K562 (cell line): Measurements from ENCODE around the gene CD14. TPM values are rescaled to one million over a fixed set of nuclear protein-coding genes. Genes with fewer than 3 reads are reported as not detected.

Experiments used
- ERF ChIP-seq: fragments of 450-650 bp; formaldehyde crosslinking; IDR thresholded peaks from 2 replicates; pipeline ENCODE4 v1.4.0; 2020; ENCODE audit warnings: mild to moderate bottlenecking, mixed read lengths
- FOXK2 ChIP-seq, 2 experiments: fragments of 450-650 bp; IDR thresholded peaks in 1 of 2; conservative IDR thresholded peaks in 1 of 2; 2 replicates each; pipeline ENCODE4 v1.6.1; 2016; ENCODE audit warnings: low read depth in 2 of 2, mild to moderate bottlenecking in 1 of 2
- MLLT1 ChIP-seq, 2 experiments: fragments of 450-650 bp; IDR thresholded peaks; 2 replicates each; pipeline ENCODE4 v1.6.1; 2016
- MYBL2 ChIP-seq, 2 experiments: fragments of 450-650 bp in 1 of 2; sonication (generic) in 1 of 2; formaldehyde crosslinking in 1 of 2; IDR thresholded peaks; 2 replicates each; pipeline versions ENCODE4 v1.6.1 to v1.8.1; 2017 to 2022; ENCODE audit warnings: borderline replicate concordance in 1 of 2, inconsistent platforms in 1 of 2, low read depth in 1 of 2, mild to moderate bottlenecking in 1 of 2, missing genetic modification reagents in 1 of 2, moderate library complexity in 1 of 2
- POLR3A ChIP-seq: IDR thresholded peaks from 2 replicates; pipeline ENCODE4 v1.6.1; 2011; ENCODE audit warnings: borderline replicate concordance, mild to moderate bottlenecking, moderate library complexity; ENCODE audit not compliant: insufficient read length, insufficient read depth; ENCODE audit errors: extremely low read depth
- XRCC4 ChIP-seq: IDR thresholded peaks from one replicate; pipeline ENCODE4 v1.6.1; 2011; ENCODE audit not compliant: insufficient read depth, insufficient read length; ENCODE audit errors: extremely low read depth
- ZNF551 ChIP-seq: fragments of 250-450 bp; sonication (Bioruptor Pico); IDR thresholded peaks from 2 replicates; pipeline ENCODE4 v1.5.0; 2021; ENCODE audit warnings: mild to moderate bottlenecking, moderate library complexity
- polyA plus RNA-seq, 8 experiments: library from polyadenylated mRNA; depleted of rRNA in 4 of 8; stranded (reverse) in 5 of 8; unstranded in 3 of 8; fragments of >200 nt; fragmentation: Nextera tagmentation in 2 of 8; fragmentation: Illumina TruSeq in 1 of 8; extraction: Ambion mirVana in 2 of 8; extraction: Trizol in 1 of 8; gene quantifications; 2 replicates each; pipeline versions ENCODE4 v1.2.1 to v1.2.3, GENCODE V29; 2011 to 2014; ENCODE audit warnings: inconsistent platforms in 1 of 8, missing spikeins in 1 of 8
- total RNA-seq, 7 experiments: library from RNA; depleted of rRNA in 6 of 7; stranded (reverse); fragments of >200 nt in 6 of 7; fragmentation: Illumina TruSeq in 2 of 7; extraction: Trizol in 2 of 7; gene quantifications; 2 replicates each; pipeline versions ENCODE4 v1.2.1 to v1.2.3, GENCODE V29; 2011 to 2021; ENCODE audit warnings: low replicate concordance in 1 of 7
- TF ChIP-seq, protein P1 (sequence below): fragments of 250-450 bp; sonication (Bioruptor Pico); IDR thresholded peaks from 2 replicates; pipeline ENCODE4 v1.4.0; 2020; ENCODE audit warnings: borderline replicate concordance
- TF ChIP-seq, protein P2 (sequence below), 2 experiments: fragments of 450-650 bp; IDR thresholded peaks; 2 replicates each; pipeline ENCODE4 v1.6.1; 2016; ENCODE audit warnings: mild to moderate bottlenecking in 2 of 2, borderline replicate concordance in 1 of 2, low read depth in 1 of 2, moderate library complexity in 1 of 2

CD14 gene
- total and polyA plus RNA-seq, 9 of the 15 experiments (the other 6 are each of a cell fraction or from before 2014, with no cell fraction given): 0.07 to 0.47 (median 0.14) TPM; not detected in 2

- TF ChIP-seq, protein P1, sequence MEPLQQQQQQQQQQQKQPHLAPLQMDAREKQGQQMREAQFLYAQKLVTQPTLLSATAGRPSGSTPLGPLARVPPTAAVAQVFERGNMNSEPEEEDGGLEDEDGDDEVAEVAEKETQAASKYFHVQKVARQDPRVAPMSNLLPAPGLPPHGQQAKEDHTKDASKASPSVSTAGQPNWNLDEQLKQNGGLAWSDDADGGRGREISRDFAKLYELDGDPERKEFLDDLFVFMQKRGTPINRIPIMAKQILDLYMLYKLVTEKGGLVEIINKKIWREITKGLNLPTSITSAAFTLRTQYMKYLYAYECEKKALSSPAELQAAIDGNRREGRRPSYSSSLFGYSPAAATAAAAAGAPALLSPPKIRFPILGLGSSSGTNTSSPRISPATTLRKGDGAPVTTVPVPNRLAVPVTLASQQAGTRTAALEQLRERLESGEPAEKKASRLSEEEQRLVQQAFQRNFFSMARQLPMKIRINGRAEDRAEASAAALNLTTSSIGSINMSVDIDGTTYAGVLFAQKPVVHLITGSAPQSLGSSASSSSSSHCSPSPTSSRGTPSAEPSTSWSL (CRISPR knock-in tag): no peak
- TF ChIP-seq MYBL2 (IDR thresholded peaks at IDR 0.05; ENCODE audit: low read depth) (no peak), MYBL2 (CRISPR knock-in tag; IDR thresholded peaks at IDR 0.05; ENCODE audit: borderline replicate concordance) (no peak), ERF (CRISPR knock-in tag) (0 out of 2 replicates have a peak, but pooled peaks have one; percentile 27), ZNF551 (CRISPR knock-in tag) (no peak), POLR3A (no peak), MLLT1 (IDR thresholded peaks at IDR 0.05) (no peak), XRCC4 (no peak), FOXK2 (conservative IDR thresholded peaks at IDR 0.05 in 1 of 2, IDR thresholded peaks at IDR 0.05 in 1 of 2; ENCODE audit: low read depth in 2 of 2) (peak; percentile 62 to 71; a peak in 3 of 4 replicates)
- TF ChIP-seq, protein P2, sequence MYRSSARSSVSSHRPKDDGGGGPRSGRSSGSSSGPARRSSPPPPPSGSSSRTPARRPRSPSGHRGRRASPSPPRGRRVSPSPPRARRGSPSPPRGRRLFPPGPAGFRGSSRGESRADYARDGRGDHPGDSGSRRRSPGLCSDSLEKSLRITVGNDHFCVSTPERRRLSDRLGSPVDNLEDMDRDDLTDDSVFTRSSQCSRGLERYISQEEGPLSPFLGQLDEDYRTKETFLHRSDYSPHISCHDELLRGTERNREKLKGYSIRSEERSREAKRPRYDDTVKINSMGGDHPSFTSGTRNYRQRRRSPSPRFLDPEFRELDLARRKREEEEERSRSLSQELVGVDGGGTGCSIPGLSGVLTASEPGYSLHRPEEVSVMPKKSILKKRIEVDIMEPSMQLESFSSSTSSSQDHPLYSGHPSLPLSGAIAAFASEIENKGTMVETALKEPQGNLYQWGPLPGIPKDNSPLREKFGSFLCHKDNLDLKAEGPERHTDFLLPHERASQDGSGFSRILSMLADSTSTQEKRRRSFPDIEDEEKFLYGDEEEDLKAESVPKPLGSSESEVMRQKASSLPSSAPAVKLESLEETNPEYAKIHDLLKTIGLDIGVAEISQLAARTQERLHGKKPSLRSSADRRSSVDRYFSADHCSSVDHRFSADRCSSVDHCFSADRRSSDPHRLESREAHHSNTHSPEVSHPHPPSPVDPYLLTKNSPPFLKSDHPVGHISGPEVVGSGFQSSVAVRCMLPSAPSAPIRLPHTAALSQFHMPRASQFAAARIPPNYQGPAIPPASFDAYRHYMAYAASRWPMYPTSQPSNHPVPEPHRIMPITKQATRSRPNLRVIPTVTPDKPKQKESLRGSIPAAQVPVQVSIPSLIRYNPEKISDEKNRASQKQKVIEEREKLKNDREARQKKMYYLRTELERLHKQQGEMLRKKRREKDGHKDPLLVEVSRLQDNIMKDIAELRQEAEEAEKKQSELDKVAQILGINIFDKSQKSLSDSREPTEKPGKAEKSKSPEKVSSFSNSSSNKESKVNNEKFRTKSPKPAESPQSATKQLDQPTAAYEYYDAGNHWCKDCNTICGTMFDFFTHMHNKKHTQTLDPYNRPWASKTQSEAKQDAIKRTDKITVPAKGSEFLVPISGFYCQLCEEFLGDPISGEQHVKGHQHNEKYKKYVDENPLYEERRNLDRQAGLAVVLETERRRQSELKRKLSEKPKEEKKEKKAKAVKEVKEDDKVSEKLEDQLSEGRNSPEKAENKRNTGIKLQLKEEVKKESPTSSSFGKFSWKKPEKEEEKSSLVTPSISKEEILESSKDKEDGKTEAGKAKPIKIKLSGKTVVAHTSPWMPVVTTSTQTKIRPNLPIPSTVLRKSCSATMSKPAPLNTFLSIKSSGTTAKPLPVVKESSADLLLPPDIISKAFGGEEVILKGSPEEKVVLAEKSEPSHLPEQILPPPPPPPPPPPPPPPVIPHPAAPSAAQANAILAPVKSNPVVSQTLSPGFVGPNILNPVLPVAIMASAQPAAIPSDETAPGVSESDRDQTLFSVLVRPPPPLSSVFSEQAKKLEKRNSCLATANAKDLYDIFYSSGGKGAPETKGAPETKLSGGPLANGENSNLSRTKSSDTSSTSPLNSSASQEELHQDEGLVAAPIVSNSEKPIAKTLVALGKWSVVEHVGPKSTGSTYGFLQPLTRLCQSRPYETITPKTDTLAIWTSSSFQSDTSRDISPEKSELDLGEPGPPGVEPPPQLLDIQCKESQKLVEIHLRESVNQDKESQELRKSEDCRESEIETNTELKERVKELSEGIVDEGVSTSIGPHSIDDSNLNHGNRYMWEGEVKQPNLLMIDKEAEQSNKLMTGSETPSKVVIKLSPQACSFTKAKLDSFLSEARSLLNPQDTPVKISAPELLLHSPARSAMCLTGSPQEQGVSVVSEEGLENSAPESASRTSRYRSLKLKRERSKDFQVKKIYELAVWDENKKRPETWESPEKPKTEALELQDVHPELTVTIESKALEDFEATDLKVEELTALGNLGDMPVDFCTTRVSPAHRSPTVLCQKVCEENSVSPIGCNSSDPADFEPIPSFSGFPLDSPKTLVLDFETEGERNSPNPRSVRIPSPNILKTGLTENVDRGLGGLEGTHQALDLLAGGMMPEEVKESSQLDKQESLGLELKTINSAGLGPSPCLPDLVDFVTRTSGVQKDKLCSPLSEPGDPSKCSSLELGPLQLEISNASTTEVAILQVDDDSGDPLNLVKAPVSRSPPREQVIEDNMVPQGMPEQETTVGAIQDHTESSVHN (IDR thresholded peaks at IDR 0.05; ENCODE audit: borderline replicate concordance in 1 of 2, low read depth in 1 of 2): no peak
These were observed 6.4 kb upstream of the CD14 start, which contains the start of gene TMCO6 (continued) for GRCh38 chr5:140639148-140639981.
